H1 (cell line): ENCODE results near the gene TRIM24.

Experiments
- E2F6 ChIP-seq: IDR thresholded peaks from 2 replicates; pipeline ENCODE4 v1.6.1; 2012; ENCODE audit warnings: inconsistent platforms
- FOSL1 ChIP-seq: IDR thresholded peaks from 2 replicates; pipeline ENCODE4 v1.6.1; 2011; ENCODE audit warnings: mild to moderate bottlenecking, low read depth, low read length, moderate library complexity; ENCODE audit not compliant: insufficient read depth
- POLR2A ChIP-seq, 2 experiments: IDR thresholded peaks; 1 replicate in 1 of 2; 2 replicates in 1 of 2; pipeline ENCODE4 v1.6.1; 2011; ENCODE audit warnings: low read depth in 2 of 2, low read length in 2 of 2, mild to moderate bottlenecking in 2 of 2; ENCODE audit errors: control extremely low read depth in 1 of 2
- POLR2AphosphoS5 ChIP-seq: IDR thresholded peaks from 2 replicates; pipeline ENCODE4 v1.6.1; 2011; ENCODE audit warnings: low read depth, low read length
- RXRA ChIP-seq: IDR thresholded peaks from 2 replicates; pipeline ENCODE4 v1.6.1; 2011; ENCODE audit warnings: low read depth, mild to moderate bottlenecking, low read length, moderate library complexity; ENCODE audit not compliant: insufficient read depth
- SAP30 ChIP-seq: fragments of 300-600 bp; sonication (generic); IDR thresholded peaks from 2 replicates; pipeline ENCODE4 v1.7.1; 2012; ENCODE audit warnings: low read length, moderate library complexity, mild to moderate bottlenecking, inconsistent platforms; ENCODE audit not compliant: insufficient read depth, insufficient replicate concordance
- SP4 ChIP-seq: IDR thresholded peaks from 2 replicates; pipeline ENCODE4 v1.6.1; 2012; ENCODE audit warnings: low read length, inconsistent platforms
- SUZ12 ChIP-seq: fragments of 200-600 bp; sonication (generic); IDR thresholded peaks from 2 replicates; pipeline ENCODE4 v1.6.1; 2012; ENCODE audit warnings: mild to moderate bottlenecking, inconsistent platforms, low read length, moderate library complexity, mixed read lengths
- TAF1 ChIP-seq: IDR thresholded peaks from 2 replicates; pipeline ENCODE4 v1.6.1; 2011; ENCODE audit warnings: mild to moderate bottlenecking, low read depth, low read length
- TEAD4 ChIP-seq: IDR thresholded peaks from 2 replicates; pipeline ENCODE4 v1.6.1; 2012; ENCODE audit warnings: low read depth, low read length, inconsistent platforms, mixed read lengths
- TF ChIP-seq, protein P1 (sequence below), 3 experiments: IDR thresholded peaks; 1 replicate in 2 of 3; 2 replicates in 1 of 3; pipeline versions ENCODE4 v1.5.1 to v1.6.1; 2011; ENCODE audit warnings: low read length in 3 of 3, mild to moderate bottlenecking in 3 of 3, inconsistent platforms in 2 of 3, low read depth in 1 of 3, moderate library complexity in 1 of 3; ENCODE audit not compliant: insufficient read depth in 1 of 3; ENCODE audit errors: control extremely low read depth in 1 of 3
- TF ChIP-seq, protein P2 (sequence below): IDR thresholded peaks from 2 replicates; pipeline ENCODE4 v1.6.1; 2012; ENCODE audit warnings: low read length, inconsistent platforms

GRCh38 chr7:138584696-138585095 is 124.6 kb downstream of the TRIM24 start:
- TF ChIP-seq SUZ12 (no peak), POLR2AphosphoS5 (no peak), FOSL1 (no peak), RXRA (no peak), TAF1 (no peak), SAP30 (no peak), TEAD4 (no peak), SP4 (no peak), E2F6 (no peak), POLR2A (IDR thresholded peaks at IDR 0.05; ENCODE audit: control extremely low read depth in 1 of 2, low read depth in 2 of 2, low read length in 2 of 2) (no peak)
- TF ChIP-seq, protein P1, sequence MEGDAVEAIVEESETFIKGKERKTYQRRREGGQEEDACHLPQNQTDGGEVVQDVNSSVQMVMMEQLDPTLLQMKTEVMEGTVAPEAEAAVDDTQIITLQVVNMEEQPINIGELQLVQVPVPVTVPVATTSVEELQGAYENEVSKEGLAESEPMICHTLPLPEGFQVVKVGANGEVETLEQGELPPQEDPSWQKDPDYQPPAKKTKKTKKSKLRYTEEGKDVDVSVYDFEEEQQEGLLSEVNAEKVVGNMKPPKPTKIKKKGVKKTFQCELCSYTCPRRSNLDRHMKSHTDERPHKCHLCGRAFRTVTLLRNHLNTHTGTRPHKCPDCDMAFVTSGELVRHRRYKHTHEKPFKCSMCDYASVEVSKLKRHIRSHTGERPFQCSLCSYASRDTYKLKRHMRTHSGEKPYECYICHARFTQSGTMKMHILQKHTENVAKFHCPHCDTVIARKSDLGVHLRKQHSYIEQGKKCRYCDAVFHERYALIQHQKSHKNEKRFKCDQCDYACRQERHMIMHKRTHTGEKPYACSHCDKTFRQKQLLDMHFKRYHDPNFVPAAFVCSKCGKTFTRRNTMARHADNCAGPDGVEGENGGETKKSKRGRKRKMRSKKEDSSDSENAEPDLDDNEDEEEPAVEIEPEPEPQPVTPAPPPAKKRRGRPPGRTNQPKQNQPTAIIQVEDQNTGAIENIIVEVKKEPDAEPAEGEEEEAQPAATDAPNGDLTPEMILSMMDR (IDR thresholded peaks at IDR 0.05; ENCODE audit: control extremely low read depth in 1 of 3, insufficient read depth in 1 of 3, low read depth in 1 of 3, low read length in 3 of 3): no peak
- TF ChIP-seq, protein P2, sequence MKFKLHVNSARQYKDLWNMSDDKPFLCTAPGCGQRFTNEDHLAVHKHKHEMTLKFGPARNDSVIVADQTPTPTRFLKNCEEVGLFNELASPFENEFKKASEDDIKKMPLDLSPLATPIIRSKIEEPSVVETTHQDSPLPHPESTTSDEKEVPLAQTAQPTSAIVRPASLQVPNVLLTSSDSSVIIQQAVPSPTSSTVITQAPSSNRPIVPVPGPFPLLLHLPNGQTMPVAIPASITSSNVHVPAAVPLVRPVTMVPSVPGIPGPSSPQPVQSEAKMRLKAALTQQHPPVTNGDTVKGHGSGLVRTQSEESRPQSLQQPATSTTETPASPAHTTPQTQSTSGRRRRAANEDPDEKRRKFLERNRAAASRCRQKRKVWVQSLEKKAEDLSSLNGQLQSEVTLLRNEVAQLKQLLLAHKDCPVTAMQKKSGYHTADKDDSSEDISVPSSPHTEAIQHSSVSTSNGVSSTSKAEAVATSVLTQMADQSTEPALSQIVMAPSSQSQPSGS: no peak
